KMS-11 (cell line): ENCODE data around the gene DAB2IP.

Experiments used
- H2AFZ ChIP-seq: fragments of 200-600 bp; sonication (generic); 2 replicates; pipeline ENCODE4 v1.6.1; 2016; ENCODE audit warnings: antibody characterized with exemption, mixed run types, low read depth
- H3K27ac ChIP-seq: fragments of 200-600 bp; sonication (generic); 2 replicates; pipeline ENCODE4 v1.6.1; 2016; ENCODE audit warnings: mild to moderate bottlenecking, mixed run types
- H3K27me3 ChIP-seq: fragments of 200-600 bp; sonication (generic); 2 replicates; pipeline ENCODE4 v1.6.1; 2017; ENCODE audit warnings: mild to moderate bottlenecking, low read depth, mixed run types, moderate library complexity; ENCODE audit not compliant: insufficient read depth
- H3K36me3 ChIP-seq: fragments of 200-600 bp; sonication (generic); 2 replicates; pipeline ENCODE4 v1.6.1; 2017; ENCODE audit warnings: mild to moderate bottlenecking, mixed run types; ENCODE audit not compliant: insufficient read depth
- H3K4me1 ChIP-seq: fragments of 200-600 bp; sonication (generic); 2 replicates; pipeline ENCODE4 v1.6.1; 2016; ENCODE audit warnings: mild to moderate bottlenecking, low read depth, mixed run types; ENCODE audit not compliant: poor library complexity, severe bottlenecking
- H3K4me2 ChIP-seq: fragments of 200-600 bp; sonication (generic); 2 replicates; pipeline ENCODE4 v1.7.0; 2016; ENCODE audit warnings: mild to moderate bottlenecking, mixed run types
- H3K4me3 ChIP-seq: fragments of 200-600 bp; sonication (generic); IDR thresholded peaks from 2 replicates; pipeline ENCODE4 v1.6.1; 2017; ENCODE audit warnings: low read depth, low read length, mixed read lengths; ENCODE audit not compliant: insufficient read depth
- H3K79me2 ChIP-seq: fragments of 200-600 bp; sonication (generic); 2 replicates; pipeline ENCODE4 v1.6.1; 2016; ENCODE audit warnings: low read depth, mixed run types; ENCODE audit not compliant: insufficient read depth
- H3K9ac ChIP-seq: fragments of 200-600 bp; sonication (generic); 2 replicates; pipeline ENCODE4 v1.6.1; 2016; ENCODE audit warnings: mild to moderate bottlenecking, mixed run types
- H4K20me1 ChIP-seq: fragments of 200-600 bp; sonication (generic); 2 replicates; pipeline ENCODE4 v1.6.1; 2016; ENCODE audit warnings: mild to moderate bottlenecking, mixed run types; ENCODE audit not compliant: insufficient read depth
- CTCF ChIP-seq: fragments of 200-600 bp; sonication (generic); conservative IDR thresholded peaks from 2 replicates; pipeline ENCODE4 v1.6.1; 2017; ENCODE audit warnings: low read depth, mild to moderate bottlenecking, antibody characterized with exemption, low read length, moderate library complexity, mixed read lengths

DAB2IP gene

GRCh38 chr9:121822093-121823085 lies 171.0 kb downstream of the DAB2IP start:
- H3K27me3 ChIP-seq = no peaks in the 10 kb centered on the region
- no peaks in the 10 kb centered on the region for H3K36me3 ChIP-seq
- no peak overlapping the region for H2AFZ ChIP-seq
- H4K20me1 ChIP-seq = no peaks in the 10 kb centered on the region
- no peak overlapping the region for H3K27ac ChIP-seq
- H3K9ac ChIP-seq = no peak overlapping the region
- H3K4me2 ChIP-seq = no peak overlapping the region
- no peak for TF ChIP-seq CTCF
- no peaks in the 10 kb centered on the region for H3K79me2 ChIP-seq
- H3K4me3 ChIP-seq = no peak overlapping the region
- H3K4me1 ChIP-seq = no peaks in the 10 kb centered on the region

GRCh38 chr9:121823451-121824169 lies 172.2 kb downstream of the DAB2IP start:
- H2AFZ ChIP-seq = no peak overlapping the region

GRCh38 chr9:121824651-121825030 lies 173.2 kb downstream of the DAB2IP start:
- H3K27me3 ChIP-seq = no peaks in the 10 kb centered on the region
- no peak overlapping the region for H3K27ac ChIP-seq
- TF ChIP-seq CTCF = no peak
- no peaks in the 10 kb centered on the region for H4K20me1 ChIP-seq
- H3K36me3 ChIP-seq = no peaks in the 10 kb centered on the region
- no peak overlapping the region for H3K4me2 ChIP-seq
- H3K4me3 ChIP-seq = no peak overlapping the region
- no peak overlapping the region for H2AFZ ChIP-seq
- H3K9ac ChIP-seq = no peak overlapping the region
- no peaks in the 10 kb centered on the region for H3K79me2 ChIP-seq
- H3K4me1 ChIP-seq = no peaks in the 10 kb centered on the region

More at GRCh38 chr9:121823451-121824169, 172.2 kb downstream of the DAB2IP start:
- no peaks in the 10 kb centered on the region for H3K36me3 ChIP-seq
- TF ChIP-seq CTCF = no peak
- H3K4me2 ChIP-seq = no peak overlapping the region
- H3K4me3 ChIP-seq = no peak overlapping the region
- no peak overlapping the region for H3K9ac ChIP-seq
- H3K79me2 ChIP-seq = no peaks in the 10 kb centered on the region
- H4K20me1 ChIP-seq = no peaks in the 10 kb centered on the region
- no peaks in the 10 kb centered on the region for H3K27me3 ChIP-seq
- H3K27ac ChIP-seq = no peak overlapping the region
- no peaks in the 10 kb centered on the region for H3K4me1 ChIP-seq

GRCh38 chr9:121825031-121825691 lies 173.7 kb downstream of the DAB2IP start:
- Histone ChIP-seq H2AFZ (no peak overlapping the region), H4K20me1 (no peaks in the 10 kb centered on the region), H3K36me3 (no peaks in the 10 kb centered on the region), H3K4me1 (no peaks in the 10 kb centered on the region), H3K9ac (no peak overlapping the region), H3K27me3 (no peaks in the 10 kb centered on the region), H3K27ac (no peak overlapping the region), H3K4me2 (no peak overlapping the region), H3K4me3 (no peak overlapping the region), H3K79me2 (no peaks in the 10 kb centered on the region)
- no peak for TF ChIP-seq CTCF
